ENCODE measurements around the gene TNFRSF9.
"Not testable (repeated sequence)": the region's sequence is repeated elsewhere in the genome, so short reads cannot be mapped to it uniquely, and the experiment has no call there.

Gene TNFRSF9

GRCh38 chr1:7960867-7961215 lies 20.2 kb upstream of the TNFRSF9 start:
- peak overlapping the region; percentile 87 for H3K4me3 ChIP-seq (ENCODE audit: low read depth, low read length)
- no peak for TF ChIP-seq CTCF (conservative IDR thresholded peaks at IDR 0.05; ENCODE audit: low read depth, low read length)
- no peak for DNase-seq (ENCODE audit: low read depth)

- DNase-seq (ENCODE audit: low read depth) = no peak
- no peak for TF ChIP-seq CTCF (conservative IDR thresholded peaks at IDR 0.05; ENCODE audit: low read depth, low read length)
- no peak overlapping the region for H3K4me3 ChIP-seq (ENCODE audit: low read depth, low read length)
These were observed 19.5 kb upstream of the TNFRSF9 start for GRCh38 chr1:7960165-7960564.

GRCh38 chr1:7956218-7957032 lies 15.8 kb upstream of the TNFRSF9 start:
- DNase-seq (ENCODE audit: low read depth) = peak; percentile 46
- no peak overlapping the region for H3K4me3 ChIP-seq (ENCODE audit: low read depth, low read length)
- TF ChIP-seq CTCF (conservative IDR thresholded peaks at IDR 0.05; ENCODE audit: low read depth, low read length) = no peak

GRCh38 chr1:7954683-7955082 lies 14.0 kb upstream of the TNFRSF9 start:
- peak overlapping the region; percentile 61 for H3K4me3 ChIP-seq (ENCODE audit: low read depth, low read length)
- DNase-seq (ENCODE audit: low read depth) = no peak
- TF ChIP-seq CTCF (conservative IDR thresholded peaks at IDR 0.05; ENCODE audit: low read depth, low read length) = no peak

- no peak for TF ChIP-seq CTCF (conservative IDR thresholded peaks at IDR 0.05; ENCODE audit: low read depth, low read length)
- peak; percentile 93 for DNase-seq (ENCODE audit: low read depth)
- H3K4me3 ChIP-seq (ENCODE audit: low read depth, low read length) = peak overlapping the region; percentile 61
These were observed 13.4 kb upstream of the TNFRSF9 start for GRCh38 chr1:7953850-7954609.

GRCh38 chr1:7952791-7953190 lies 12.2 kb upstream of the TNFRSF9 start:
- not testable (repeated sequence) for DNase-seq (ENCODE audit: low read depth); H3K4me3 ChIP-seq (ENCODE audit: low read depth, low read length)

GRCh38 chr1:7948960-7949359 lies 8.3 kb upstream of the TNFRSF9 start:
- TF ChIP-seq CTCF (conservative IDR thresholded peaks at IDR 0.05; ENCODE audit: low read depth, low read length) = no peak
- no peak overlapping the region for H3K4me3 ChIP-seq (ENCODE audit: low read depth, low read length)
- DNase-seq (ENCODE audit: low read depth) = peak; percentile 71
